RKO (cell line): ENCODE results near the gene EPHA8.

ENCODE experiments used
- DNase-seq: peaks from one replicate; pipeline ENCODE4 v3.0.0-alpha.2; 2016; ENCODE audit warnings: low spot score

EPHA8 gene

DNA sequence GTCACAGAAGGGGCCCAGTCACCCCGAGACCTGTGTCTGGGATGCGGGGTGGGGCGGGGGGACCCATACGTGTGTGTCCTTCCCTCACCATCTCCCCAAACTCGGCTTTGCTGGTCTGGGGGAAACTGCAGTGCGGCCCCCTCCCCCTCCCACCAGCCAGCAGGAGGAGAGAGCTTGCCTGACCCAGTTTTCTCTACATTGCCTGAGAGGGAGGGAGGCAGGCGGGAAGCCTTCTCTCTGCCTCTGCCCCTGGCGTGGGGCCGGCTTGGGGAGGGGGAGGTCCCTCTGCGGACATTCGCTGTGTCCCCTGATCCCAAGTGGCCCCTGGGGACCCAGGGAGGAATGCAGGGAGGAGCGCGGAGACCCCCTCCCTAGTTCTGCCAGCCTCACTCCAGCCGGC, 3.9 kb downstream of the EPHA8 start:
- DNase-seq, result no peak

DNA sequence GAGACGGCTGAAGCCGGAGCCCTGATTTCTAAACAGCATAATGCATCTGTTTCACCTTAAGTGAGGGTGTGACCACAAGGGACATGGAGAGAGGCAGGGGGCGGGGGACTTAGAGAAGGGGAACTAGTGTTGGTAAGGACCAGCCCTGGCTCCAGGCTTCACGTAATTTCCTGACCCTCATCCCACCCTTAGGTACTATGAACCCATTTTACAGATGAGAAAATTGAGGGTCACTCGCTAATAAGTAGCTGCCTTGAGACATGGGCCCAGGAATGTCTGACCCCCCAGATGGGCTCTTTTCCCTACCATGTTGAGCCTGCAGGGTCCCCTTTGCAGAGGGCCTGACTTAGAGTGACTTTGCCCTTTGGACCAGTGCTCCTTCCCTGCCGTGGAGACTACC, 4.7 kb downstream of the EPHA8 start:
- DNase-seq, result no peak

DNA sequence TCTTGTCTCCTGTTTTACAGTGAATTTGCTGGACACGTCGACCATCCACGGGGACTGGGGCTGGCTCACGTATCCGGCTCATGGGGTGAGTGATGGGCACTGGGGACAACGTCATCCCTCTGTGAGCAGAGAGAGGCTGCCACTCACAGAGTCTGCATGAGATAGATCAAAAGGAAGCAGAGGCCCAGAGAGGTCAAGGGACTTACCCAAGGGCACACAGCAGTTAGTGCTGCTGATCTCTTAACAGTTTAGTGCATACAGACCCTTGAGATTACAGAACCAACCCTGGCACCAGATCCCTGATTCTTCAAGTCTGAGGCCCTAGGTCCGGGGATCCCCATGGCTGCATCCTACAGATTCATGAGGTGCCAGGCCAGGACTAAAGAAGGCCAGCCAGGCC, 6.0 kb downstream of the EPHA8 start:
- no peak for DNase-seq

DNA sequence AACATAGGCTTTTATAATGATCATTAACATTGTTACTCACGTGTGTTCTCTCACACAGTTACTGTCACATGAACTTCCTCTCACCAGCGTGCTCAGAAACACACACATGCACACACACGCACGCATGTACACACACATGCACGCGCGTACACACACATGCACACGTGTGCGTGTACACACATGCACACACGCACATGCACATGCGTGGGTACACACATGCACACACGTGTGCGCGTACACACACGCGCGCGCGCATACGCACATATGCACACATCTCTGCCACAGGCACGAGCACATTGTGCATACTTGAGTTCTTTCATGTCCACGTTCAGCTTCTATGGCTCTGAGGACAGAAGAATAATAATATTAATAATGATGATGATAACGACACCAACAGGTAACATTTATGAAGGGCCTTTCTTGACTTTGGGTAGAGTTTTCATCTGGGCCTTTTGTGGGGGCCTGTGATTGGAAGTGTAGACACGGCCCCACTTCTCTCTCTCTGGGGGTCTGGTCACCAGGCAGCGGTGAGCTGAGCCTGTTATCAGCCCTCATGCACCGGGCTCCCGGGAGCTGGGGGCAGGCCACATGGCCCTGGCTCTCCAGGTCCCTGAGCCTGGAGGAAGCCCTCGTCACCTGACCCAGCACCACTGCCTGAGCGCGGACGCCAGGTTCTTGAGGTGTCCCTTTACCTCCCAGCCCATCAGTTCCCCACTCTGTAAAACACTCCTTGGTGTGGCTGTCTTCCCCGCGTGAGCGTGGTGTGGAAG, 7.0 kb downstream of the EPHA8 start:
- no peak for DNase-seq

DNA sequence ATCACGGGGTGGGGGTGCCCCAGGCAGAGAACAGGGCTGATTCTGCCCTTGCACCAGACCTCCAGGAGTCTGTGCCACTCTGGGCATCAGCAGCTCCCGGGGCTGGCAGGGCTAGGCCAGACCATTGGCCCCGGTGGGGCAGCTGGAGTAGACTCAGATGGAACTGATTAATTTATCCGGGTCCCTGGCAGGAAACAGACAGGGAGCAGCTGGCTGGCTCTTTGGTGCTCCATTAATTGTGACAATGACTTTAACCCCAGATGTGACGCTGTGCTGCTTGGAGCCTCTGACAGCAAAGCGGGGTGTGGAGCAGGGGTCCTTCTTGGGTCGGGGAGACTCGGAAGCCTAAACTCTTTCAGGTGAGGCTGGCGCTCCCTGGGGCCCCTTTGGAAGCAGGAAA, 9.5 kb downstream of the EPHA8 start:
- no peak for DNase-seq

DNA sequence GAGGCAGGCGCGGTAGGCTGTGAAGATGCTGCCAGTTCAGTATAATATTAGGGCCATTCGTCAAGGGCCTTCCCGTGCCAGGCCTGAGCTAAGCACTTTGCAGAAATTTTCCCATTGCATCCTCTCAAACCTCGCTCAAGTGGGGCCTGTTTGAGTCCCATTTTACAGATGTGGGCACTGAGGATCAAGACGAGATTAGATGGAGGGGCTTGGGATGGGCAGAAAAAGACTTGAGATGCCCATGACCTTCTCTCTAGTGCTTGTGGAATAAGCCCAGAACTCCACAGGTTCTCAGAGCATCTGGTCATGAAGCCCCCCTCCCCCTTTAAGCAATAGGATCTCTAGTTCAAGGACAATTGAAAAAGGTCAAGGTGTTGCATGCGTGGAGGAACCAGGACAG, 9.9 kb downstream of the EPHA8 start:
- no peak for DNase-seq

DNA sequence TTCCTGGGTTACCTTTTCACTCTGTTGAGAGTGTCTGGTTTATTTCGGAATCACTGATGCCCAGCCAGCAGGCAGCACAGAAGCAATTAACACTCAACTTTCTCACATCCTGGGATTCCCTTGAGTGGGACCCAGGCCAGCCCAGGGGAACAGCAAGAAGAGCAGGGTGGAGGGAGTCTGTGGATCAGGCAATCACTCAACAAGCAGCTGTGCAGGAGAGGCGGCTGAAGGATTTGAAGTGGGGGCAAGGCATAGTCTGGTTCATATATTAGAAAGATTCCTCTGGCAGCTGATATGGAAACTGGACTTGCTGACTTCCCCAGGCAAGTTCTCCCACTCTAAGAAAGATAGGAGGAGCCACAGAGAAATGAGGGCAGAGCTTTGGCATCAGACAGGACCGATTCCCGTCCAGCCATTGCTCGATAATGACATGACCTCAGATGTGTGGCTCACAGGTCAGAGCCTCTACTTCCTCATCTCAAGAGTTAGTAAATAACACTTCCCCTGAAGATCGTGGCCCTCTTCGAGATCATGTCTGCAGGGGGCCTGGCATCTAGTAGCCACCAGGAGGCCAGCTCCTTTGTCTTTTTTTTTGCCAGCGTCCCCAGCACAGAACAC, 12.4 kb downstream of the EPHA8 start:
- DNase-seq, result no peak

DNA sequence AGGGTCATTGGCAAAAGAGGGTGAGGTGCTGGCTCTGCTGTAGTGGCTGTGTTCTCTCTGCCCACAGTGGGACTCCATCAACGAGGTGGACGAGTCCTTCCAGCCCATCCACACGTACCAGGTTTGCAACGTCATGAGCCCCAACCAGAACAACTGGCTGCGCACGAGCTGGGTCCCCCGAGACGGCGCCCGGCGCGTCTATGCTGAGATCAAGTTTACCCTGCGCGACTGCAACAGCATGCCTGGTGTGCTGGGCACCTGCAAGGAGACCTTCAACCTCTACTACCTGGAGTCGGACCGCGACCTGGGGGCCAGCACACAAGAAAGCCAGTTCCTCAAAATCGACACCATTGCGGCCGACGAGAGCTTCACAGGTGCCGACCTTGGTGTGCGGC, 12.9 kb downstream of the EPHA8 start:
- DNase-seq, result no peak

DNA sequence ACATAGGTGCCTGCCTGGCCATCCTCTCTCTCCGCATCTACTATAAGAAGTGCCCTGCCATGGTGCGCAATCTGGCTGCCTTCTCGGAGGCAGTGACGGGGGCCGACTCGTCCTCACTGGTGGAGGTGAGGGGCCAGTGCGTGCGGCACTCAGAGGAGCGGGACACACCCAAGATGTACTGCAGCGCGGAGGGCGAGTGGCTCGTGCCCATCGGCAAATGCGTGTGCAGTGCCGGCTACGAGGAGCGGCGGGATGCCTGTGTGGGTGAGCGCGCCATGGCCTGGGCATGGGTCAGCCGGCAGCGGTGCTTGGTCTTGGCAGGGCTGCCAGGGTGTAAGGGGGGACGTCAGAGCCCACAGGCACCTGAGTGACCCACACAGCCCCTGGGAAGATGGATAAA, 13.3 kb downstream of the EPHA8 start:
- no peak for DNase-seq

DNA sequence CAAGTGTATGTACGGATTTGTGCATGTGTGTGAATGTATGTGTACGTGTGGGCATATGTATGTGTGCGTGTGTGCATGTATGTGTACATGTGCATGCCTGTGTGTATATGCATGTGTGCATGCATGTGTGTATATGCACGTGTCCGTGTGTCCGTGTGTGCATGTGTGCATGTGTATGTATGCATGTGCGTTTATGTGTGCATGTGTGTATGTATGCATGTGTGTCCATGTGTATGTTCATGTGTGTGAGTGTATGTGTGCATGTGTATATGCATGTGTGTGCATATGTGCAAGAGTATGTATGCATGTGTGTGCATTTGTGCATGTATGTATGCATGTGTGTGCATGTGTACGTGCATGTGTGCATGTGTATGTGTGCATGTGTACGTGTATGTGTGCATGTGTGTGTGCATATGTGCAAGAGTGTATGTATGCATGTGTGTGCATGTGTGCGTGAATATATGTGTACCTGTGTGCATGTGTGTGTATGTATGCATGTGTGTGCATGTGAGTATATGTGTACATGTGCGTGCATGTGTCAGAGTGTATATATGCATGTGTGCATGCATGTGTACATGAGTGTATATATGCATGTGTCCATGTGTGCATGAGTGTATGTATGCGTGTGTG, 15.6 kb downstream of the EPHA8 start:
- no peak for DNase-seq

DNA sequence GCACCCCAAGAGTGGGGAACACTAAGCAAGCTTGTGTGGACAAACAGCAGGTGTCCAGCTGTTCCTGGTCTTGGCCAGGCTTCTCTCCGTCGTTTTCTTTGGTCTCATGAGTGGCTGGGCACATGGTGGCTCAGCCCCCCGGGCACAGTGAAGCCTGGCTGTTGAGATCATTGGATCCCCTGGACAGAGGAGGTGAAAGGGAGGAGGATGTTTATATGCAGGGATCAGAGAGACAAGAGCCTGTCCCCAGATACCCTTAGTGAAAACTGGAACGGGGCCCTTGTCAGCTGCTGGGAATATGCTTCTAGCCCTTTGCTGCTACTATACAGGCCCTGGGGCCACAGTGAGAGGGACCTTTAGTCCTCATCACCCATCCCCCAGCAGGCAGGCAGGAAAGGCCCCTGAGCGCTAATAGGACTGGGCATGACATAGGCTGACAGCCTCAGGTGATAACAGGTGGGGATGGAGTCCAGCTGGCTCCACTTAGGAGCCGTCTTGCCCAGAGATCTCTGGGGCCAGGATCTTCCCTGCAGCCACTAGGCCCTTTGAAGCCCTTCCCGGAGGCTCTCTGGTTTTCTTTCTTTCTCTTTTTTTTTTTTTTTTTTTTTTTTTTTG, 16.4 kb downstream of the EPHA8 start:
- no peak for DNase-seq

DNA sequence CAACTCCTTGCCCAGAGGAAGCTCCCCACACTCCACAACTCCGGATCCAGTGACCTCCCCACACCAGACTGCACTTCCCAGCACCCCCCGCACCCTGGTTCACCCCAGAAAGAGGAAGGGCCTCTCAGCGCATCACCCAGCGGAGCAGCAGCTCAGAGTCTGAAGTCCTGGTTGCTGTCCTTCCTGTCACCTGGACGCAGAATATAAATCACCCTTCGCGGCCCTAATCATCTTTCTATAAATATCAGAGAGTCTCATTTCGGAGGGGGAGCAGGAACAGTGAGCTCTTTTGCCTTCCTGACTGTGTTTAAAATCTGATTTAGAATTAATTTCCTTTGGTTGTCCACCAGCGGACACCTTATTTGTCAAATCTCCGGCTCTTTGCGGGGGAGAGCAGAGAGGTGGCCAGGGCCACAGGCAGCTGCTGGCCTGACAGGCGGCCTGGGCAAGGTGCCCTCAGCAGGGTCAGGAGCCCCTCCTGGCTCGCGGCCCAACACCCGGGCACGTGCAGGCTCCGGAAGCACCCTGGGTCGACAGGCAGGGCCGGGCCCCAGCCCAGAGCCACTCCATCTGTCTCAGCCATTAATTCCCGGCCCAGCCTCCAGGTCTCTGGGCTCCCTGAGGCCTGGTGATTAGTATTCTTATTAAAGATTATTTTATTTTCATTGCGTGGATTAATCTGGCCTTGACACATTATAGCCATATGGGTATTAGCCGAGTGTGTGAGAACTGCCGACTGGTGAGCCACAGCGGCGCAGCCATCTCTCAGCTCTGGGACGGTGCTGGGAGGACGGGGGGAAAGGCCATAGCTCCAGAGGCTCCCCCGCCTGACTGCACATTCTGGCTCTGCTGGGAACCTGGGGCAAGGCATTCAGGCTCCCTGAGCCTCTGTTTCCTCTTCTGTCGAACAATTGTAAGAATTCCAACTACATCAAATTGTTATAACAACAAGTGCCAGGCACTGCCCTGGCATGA, 19.7 kb downstream of the EPHA8 start:
- no peak for DNase-seq

DNA sequence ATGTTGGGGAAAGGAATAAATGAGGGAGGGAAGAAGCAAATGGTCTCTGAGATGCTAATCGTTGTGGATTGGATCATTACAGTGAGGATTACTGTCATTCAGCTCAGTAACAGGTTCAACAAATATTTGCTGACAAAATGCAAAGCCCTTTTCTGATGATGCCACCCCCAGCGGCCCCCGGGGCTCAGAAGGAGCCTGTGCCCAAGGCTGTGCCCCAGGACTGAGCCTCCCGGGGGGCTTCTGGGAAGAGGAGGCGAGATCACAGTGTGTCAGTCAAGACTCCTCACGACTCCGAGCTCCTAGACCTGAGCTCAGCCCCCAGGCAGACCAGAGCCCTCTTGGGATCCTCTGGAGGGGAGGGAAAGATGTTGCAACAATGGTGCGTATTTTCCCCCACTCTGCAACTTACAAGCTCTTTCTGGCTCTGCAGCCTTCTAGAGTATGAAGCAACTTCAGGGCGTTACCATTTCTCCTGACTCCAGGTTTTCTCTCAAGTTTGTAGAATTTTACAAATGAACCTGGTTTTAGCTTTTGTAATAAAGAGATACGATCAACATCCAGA, 20.8 kb downstream of the EPHA8 start:
- DNase-seq, result no peak

DNA sequence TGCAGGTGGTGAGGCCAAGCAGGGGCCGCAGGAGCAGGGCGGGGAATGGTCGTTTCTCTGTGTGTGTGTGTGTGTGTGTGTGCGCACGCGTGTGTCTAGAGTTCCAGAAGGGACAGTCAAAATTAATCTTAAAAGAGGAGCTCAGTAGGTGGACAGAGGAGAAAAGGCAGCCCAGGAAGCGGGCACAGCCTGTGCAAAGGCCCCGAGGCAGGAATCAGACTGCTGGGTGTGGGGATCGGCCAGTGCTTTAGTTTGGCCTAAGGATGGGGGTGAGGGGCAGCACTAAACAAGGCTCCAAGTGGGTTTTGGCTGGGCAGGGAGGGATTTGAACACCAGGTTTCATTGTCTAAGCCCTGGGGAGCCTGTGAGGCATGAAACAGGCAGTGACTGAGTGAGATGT, 21.7 kb downstream of the EPHA8 start:
- DNase-seq, result no peak

DNA sequence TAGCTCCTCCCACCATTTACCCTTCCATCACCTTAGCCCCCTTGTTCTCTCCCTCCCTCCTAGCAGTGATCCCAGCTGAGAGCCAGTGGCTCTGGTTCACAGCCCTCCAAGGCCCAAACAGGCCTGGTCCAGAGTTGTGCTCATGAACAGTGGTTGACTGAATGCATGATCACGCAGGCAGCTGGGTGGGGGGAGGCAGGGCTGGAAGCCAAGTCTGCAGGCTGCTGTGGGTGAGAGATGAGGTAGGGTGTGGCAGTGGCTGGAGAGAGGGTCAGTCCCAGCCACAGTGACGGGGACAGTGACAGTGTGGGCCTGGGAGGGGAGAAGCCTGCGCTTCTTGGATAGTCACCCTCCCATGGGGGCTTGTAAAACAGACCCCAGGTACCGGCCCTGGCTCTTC, 22.2 kb downstream of the EPHA8 start:
- DNase-seq, result no peak

DNA sequence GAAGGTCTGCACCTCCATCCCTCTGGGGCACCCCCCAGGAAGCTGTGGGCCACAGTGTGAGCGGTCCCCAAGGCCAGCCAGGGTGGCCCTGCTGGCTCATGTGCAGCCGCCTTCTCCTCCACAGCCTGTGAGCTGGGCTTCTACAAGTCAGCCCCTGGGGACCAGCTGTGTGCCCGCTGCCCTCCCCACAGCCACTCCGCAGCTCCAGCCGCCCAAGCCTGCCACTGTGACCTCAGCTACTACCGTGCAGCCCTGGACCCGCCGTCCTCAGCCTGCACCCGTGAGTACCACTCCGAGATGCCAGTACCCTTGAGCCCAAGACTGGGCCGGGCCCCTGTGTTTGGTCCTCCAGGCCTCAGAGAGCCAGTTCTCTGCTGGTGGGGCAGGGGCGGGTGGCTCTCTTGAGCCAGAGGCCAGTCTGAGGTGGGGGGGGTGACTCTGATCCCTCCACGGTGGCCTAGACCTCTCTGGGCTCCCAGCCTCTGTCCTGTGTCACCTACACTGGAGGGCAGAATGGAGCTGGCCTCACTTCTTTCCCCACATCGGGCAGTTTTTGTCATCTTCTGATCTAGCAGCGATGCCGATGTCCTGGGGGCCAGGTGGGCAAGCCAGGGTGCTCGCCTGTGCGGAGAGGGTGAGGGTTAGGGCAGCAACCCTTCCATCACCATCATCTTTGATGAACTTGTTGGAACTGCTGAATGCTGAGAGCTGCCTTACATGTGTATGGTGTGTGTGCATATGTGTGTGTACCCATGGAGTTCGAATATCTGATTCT, 23.3 kb downstream of the EPHA8 start:
- DNase-seq, result no peak

DNA sequence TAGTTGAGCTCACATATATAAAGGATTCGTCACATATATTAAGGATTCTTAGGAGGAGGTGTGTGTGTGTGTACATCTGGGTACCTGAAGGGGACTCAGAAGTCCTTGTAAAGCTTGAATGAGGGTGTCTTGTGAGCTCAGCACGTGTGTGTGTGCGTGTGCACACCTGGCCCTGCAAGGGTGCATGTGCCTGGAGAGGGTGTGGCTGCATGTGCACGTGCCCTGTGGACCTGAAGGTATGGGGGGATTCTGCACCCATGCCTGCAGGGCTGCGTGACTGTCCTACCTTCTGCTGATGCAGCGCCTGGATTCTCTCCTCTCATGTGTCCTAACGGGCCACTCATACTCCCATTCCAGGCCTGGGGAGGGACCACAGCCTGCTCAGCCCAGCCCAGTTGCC, 24.0 kb downstream of the EPHA8 start:
- DNase-seq, result no peak

DNA sequence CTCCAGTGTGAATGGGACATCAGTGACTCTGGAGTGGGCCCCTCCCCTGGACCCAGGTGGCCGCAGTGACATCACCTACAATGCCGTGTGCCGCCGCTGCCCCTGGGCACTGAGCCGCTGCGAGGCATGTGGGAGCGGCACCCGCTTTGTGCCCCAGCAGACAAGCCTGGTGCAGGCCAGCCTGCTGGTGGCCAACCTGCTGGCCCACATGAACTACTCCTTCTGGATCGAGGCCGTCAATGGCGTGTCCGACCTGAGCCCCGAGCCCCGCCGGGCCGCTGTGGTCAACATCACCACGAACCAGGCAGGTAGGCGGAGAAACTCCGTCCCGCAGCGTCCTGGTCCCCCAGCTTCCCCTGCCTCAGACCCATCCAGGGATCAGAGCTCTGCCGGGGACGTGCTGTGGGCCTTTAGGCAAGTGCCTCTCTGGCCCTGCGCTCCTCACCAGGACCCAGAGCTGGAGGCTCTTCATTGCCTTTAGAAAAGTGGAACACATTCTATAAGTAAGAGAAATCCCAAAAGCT, 25.7 kb downstream of the EPHA8 start:
- no peak for DNase-seq

DNA sequence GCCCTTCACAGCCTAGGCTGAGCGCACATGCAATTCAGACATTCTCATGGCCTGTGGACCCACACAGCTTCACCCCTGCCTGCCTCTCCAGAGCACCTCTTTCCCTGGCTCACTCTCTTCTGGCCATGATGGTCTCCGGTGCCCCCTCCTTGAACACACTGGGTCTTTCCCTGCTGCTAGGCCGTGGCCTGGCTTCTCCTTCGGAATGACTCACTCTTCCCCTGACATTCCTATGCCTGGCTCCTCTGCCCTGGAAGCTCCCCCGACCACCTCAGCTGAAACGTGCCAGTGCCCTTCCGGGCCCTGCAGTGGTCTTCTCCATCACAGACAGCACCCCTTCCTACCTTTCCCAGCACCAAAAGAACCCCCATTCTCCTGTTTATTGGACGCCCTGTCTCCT, 28.3 kb downstream of the EPHA8 start:
- no peak for DNase-seq

DNA sequence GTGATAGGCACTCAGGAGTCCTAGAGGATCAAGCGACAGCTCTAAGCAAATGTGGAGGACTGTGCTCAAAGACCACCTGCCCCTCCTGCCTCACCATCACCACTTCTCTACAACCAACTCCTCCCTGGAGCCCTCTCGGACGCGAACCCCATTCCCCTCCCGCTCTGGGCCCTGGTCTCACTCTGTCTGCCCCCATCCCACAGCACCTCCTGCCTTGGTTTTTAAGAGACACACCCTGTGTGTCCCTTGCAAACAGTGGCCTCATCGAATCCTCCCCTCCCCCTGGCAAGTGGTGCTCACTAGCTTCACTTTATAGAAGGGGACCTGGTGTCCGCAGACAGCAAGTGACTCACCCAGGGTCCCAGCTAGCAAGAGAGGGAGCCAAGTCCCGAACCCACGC, 28.8 kb downstream of the EPHA8 start:
- no peak for DNase-seq
